ENCODE data around the gene PRELP. TPM values are rescaled to one million over a fixed set of nuclear protein-coding genes. Genes with fewer than 3 reads are reported as not detected.
A peak's percentile ranks its signal among the peaks of the same experiment; 100 is the strongest.

Gene PRELP
- total and polyA plus RNA-seq, 2 experiments from 2014 or later, result 0.26 TPM; not detected in 1

DNA sequence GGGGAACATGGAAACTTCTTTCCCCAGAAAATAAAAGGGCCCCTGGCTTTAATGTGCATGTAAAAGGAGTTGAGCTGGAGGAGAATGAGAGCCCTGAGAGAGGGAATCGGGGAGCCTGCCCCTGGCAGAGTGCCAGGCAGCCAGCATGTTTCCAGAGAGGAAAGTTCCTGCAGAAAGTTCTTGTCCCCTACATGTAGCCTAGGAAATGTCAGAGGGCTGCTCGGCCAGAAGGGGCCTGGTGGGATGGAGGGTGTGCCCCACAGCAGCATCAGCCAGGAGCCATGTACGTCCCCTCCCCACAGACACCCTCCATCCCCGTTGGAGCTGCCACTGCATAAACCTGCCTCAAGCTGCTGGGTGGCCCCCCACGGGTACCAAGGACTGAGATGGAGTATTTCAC lies 5.4 kb upstream of the PRELP start:
- Histone ChIP-seq H3K27me3 (no peaks in the 10 kb centered on the region), H3K27ac (no peak overlapping the region), H3K4me1 (ENCODE audit: low read depth) (peaks cover 7% of the 10 kb centered on the region), H3K4me3 (no peak overlapping the region), H3K9me3 (ENCODE audit: low read depth) (no peaks in the 10 kb centered on the region), H3K36me3 (no peaks in the 10 kb centered on the region)
- DNase-seq (ENCODE audit: low read depth in 1 of 2, low spot score in 1 of 2), result no peak
- TF ChIP-seq, protein P1, sequence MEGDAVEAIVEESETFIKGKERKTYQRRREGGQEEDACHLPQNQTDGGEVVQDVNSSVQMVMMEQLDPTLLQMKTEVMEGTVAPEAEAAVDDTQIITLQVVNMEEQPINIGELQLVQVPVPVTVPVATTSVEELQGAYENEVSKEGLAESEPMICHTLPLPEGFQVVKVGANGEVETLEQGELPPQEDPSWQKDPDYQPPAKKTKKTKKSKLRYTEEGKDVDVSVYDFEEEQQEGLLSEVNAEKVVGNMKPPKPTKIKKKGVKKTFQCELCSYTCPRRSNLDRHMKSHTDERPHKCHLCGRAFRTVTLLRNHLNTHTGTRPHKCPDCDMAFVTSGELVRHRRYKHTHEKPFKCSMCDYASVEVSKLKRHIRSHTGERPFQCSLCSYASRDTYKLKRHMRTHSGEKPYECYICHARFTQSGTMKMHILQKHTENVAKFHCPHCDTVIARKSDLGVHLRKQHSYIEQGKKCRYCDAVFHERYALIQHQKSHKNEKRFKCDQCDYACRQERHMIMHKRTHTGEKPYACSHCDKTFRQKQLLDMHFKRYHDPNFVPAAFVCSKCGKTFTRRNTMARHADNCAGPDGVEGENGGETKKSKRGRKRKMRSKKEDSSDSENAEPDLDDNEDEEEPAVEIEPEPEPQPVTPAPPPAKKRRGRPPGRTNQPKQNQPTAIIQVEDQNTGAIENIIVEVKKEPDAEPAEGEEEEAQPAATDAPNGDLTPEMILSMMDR (IDR thresholded peaks at IDR 0.05; ENCODE audit: low read depth, low read length), result no peak

DNA sequence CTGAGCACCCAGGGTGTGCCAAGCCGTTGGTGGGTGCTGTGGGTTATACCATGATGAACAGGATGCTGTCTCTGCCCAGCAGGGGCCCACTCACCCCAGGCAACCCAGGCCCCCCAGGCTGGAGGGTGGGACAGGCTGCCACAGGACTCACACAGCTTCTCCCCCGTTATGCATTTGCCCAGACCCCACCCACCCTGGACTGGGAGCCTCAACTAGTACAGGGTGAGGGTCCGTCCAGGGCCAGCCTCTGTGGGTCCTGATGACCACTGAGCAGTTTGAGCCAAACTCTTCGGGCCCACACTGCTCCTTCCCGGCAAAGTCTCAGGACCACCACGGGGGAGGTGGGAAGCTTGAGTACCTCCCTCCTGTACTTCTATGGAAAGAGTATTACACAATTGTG lies 3.8 kb upstream of the PRELP start:
- no peak overlapping the region for H3K4me3 ChIP-seq
- DNase-seq (ENCODE audit: low read depth in 1 of 2, low spot score in 1 of 2), result no peak
- no peak overlapping the region for H3K27ac ChIP-seq
- H3K27me3 ChIP-seq, result no peaks in the 10 kb centered on the region
- H3K4me1 ChIP-seq (ENCODE audit: low read depth), result peaks cover 8% of the 10 kb centered on the region
- no peaks in the 10 kb centered on the region for H3K36me3 ChIP-seq
- TF ChIP-seq, protein P1 (IDR thresholded peaks at IDR 0.05; ENCODE audit: low read depth, low read length), result no peak
- H3K9me3 ChIP-seq (ENCODE audit: low read depth), result no peaks in the 10 kb centered on the region

DNA sequence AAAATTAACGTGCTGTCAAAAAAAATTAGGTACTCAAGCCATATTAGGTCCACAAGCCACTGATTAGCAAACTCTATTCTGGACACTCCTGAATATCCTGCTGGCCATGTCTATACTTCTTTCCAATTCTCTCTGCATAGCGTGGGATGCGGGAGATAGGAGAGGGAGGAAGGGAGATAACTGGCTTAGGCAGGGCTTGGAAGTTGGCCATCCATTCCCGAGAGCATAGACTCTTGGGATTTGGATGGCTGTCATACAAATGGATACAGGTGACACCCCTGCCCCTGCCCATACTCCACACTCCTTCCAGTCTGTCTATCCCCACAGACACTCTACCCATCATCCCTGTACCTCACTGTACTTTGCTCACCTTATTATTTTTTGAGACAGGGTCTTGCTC lies 2.3 kb upstream of the PRELP start:
- DNase-seq (ENCODE audit: low read depth in 1 of 2, low spot score in 1 of 2), result peak in 1 of 2 donors; percentile 46
- Histone ChIP-seq H3K27me3 (no peaks in the 10 kb centered on the region), H3K4me3 (no peak overlapping the region), H3K27ac (no peak overlapping the region), H3K36me3 (no peaks in the 10 kb centered on the region), H3K4me1 (ENCODE audit: low read depth) (peaks cover 11% of the 10 kb centered on the region), H3K9me3 (ENCODE audit: low read depth) (no peaks in the 10 kb centered on the region)
- TF ChIP-seq, protein P1 (IDR thresholded peaks at IDR 0.05; ENCODE audit: low read depth, low read length), result no peak

DNA sequence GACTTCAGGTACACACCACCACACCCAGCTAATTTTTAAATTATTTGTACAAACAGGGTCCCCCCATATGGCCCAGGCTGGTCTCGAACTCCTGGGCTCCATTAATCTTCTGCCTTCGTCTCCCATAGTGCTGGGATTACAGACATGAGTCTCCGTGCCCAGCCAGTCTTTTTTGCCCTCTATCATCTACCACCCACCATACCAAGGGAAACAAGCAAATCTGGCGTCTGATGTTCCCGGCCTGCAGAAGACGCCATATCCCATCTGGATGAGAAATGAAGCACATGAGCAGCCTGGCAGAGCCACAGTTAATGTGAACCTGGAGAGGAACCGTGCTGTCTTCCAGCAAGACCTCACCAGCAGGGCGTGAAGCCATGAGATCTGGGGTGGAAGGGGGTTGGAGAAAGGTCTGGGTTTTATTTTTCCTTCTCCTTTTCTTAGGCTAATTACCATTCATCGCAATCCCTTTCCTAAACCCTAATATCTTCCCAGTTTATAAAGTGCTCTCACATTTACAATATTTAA lies 1.8 kb upstream of the PRELP start:
- DNase-seq (ENCODE audit: low read depth in 1 of 2, low spot score in 1 of 2), result no peak
- H3K4me3 ChIP-seq, result no peak overlapping the region
- TF ChIP-seq, protein P1 (IDR thresholded peaks at IDR 0.05; ENCODE audit: low read depth, low read length), result no peak
- H3K9me3 ChIP-seq (ENCODE audit: low read depth), result no peaks in the 10 kb centered on the region
- H3K4me1 ChIP-seq (ENCODE audit: low read depth), result peaks cover 11% of the 10 kb centered on the region
- no peaks in the 10 kb centered on the region for H3K27me3 ChIP-seq
- H3K27ac ChIP-seq, result no peak overlapping the region
- H3K36me3 ChIP-seq, result no peaks in the 10 kb centered on the region

DNA sequence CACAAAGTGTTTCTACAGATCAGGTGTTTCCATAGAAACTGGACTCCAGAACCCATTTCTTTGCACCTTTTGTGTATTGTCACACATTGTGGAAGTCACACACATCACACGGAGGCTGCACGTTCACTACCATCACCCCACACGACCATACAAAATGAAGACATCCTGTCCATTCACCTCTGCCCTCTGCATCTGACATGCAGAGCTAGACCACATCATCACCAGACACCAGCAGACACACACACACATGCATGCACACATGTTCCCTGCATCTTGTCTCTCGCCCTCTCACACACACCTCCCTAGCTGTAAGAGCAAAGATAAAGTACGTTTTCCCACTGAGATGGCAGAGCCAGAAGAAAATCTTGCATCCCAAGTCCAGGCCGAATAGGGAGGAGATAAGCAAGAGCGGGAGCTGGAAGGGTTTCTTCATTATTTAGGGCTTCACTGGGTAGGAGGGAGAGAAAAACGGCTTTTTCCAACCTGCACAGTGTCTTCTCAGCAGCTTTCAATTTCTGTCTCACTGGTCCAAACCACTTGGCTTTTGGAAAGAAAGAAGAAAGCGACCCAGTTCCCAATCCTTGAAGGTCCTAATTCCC lies 709 bp downstream of the PRELP start:
- no peak overlapping the region for H3K4me3 ChIP-seq

More for the DNA sequence above, 709 bp downstream of the PRELP start:
- H3K9me3 ChIP-seq (ENCODE audit: low read depth), result no peaks in the 10 kb centered on the region
- no peak overlapping the region for H3K27ac ChIP-seq
- H3K36me3 ChIP-seq, result no peaks in the 10 kb centered on the region
- TF ChIP-seq, protein P1 (IDR thresholded peaks at IDR 0.05; ENCODE audit: low read depth, low read length), result no peak
- H3K4me1 ChIP-seq (ENCODE audit: low read depth), result peaks cover 11% of the 10 kb centered on the region
- no peak for DNase-seq (ENCODE audit: low read depth in 1 of 2, low spot score in 1 of 2)
- no peaks in the 10 kb centered on the region for H3K27me3 ChIP-seq

All from cardiac muscle cell (in vitro differentiated cells and primary cell).